ENCODE measurements around the gene PAAF1. TPM values are rescaled to one million over a fixed set of nuclear protein-coding genes. Genes with fewer than 3 reads are reported as not detected.

The PAAF1 gene, protein sequence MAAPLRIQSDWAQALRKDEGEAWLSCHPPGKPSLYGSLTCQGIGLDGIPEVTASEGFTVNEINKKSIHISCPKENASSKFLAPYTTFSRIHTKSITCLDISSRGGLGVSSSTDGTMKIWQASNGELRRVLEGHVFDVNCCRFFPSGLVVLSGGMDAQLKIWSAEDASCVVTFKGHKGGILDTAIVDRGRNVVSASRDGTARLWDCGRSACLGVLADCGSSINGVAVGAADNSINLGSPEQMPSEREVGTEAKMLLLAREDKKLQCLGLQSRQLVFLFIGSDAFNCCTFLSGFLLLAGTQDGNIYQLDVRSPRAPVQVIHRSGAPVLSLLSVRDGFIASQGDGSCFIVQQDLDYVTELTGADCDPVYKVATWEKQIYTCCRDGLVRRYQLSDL
- 7.6 and 26.2 TPM in 2 replicates for total RNA-seq

DNA sequence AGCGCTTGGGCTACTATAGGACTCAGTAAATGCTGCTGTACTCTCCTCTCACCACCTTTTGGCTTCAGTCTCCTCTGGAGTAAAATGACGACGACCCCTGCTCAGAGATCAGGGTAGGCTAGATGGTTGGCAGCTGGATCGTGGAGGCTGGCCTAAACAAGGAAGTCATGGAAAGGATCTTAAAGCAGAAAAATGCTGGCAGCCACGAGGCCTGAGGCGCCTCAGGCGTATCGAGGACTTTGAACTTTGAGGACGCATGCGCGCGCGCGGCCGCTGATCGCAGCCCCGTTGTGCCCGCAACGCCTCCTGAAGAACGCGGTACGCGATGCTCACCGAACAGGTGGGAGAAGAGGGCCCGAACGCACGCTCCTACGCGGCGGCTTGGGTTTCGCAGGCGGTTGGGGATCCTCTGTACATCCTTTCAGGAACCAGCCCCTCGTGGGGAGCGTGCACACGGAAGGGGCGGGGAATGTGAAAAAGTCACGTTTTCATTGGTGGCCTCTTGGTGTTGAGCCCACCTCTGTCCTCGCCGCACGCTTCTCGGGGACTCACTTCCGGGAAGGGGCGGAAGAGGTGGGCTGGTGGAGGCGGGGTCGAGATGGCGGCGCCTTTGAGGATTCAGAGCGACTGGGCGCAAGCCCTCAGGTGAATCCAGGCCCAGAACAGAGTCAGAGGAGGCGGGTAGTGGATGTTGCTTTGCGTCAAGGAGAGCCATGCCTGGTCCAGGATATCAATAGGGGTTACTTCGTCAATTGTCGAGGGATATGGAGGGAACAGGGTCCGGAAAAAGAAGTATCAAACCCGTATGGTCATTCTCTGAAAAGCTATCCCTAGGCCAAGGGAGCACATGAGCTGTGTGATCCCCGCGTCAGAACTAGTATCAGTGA lies at the start of gene PAAF1, which contains the start of gene COA4:
PAAF1 (plus strand) TSS at position 576 of the 887 bp plus-strand sequence; CDS start at position 599, 23 bp downstream.
COA4 (minus strand) TSS at position 423 of the 887 bp plus-strand sequence. CDS start 3,468 bp downstream, outside the sequence.

DNA sequence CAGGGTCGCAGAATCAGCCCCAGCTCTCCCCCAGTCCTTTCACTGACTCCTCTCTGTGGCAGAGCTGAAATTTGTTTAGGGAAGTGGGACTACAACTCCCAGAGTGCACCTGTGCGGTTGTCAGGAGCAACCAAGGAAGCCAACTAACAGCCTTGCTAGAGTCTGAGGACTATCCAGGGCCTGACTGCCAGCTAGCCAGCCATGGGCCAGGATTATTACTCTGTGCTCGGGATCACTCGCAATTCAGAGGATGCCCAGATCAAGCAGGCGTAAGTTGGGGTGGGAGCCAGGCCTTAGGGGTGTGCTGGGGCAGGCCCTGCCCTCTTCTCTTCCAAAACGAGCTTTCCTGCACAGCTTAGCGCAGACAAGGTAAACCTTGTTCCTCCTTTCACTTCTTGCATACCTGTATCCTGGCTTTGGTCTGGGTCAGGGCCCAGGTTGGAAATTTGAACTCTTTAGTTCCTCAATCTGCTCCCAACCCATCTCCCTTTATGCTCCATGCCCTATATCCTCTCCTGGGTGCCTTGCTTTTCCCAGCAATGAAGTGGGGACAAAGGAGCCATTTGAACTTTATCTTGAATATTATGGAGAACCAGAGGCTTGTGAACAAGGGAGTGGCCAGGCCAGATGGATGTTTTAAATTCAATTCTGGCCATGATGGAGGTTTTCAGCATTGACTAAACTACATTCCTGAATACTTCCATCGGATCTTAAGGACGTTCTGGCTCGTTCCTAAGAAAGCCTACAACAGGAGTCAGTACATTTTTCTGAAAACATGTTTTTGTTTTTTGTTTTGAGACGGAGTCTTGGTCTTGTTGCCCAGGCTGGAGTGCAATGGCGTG lies 74.3 kb downstream of the PAAF1 start, which contains the start of gene DNAJB13:
DNAJB13 (plus strand) TSS at position 158 of the 842 bp plus-strand sequence; CDS start at position 202, 44 bp downstream.

Other genes with a start within 250 kb of the PAAF1 start
- gene PLEKHB1, start 230.4 kb upstream of the PAAF1 start, total RNA-seq, result not detected in 2 replicates
- gene RAB6A, start 115.9 kb upstream of the PAAF1 start, total RNA-seq, result 83.6 and 106 TPM in 2 replicates
- gene MRPL48, start 89.1 kb upstream of the PAAF1 start, total RNA-seq, result 19.6 and 30.1 TPM in 2 replicates
- gene COA4, start 153 bp upstream of the PAAF1 start, total RNA-seq, result 80.6 and 97.2 TPM in 2 replicates
- gene DNAJB13, start 74.0 kb downstream of the PAAF1 start, total RNA-seq, result not detected in 2 replicates
- gene UCP2, start 105.8 kb downstream of the PAAF1 start, total RNA-seq, result 2.7 and 13.0 TPM in 2 replicates
- under 0.01 TPM in 1 of 2 replicates, not detected in the other for gene UCP3, start 132.1 kb downstream of the PAAF1 start, total RNA-seq